Vagina (tissue), 2 donors: ENCODE measurements around the gene DCST2. TPM values are rescaled to one million over a fixed set of nuclear protein-coding genes. Genes with fewer than 3 reads are reported as not detected.

Source experiments
- DNase-seq, 2 donors: peaks; one replicate each; pipeline ENCODE4 v3.0.0-alpha.2; 2017; ENCODE audit errors: extremely low spot score in 2 of 2
- H3K27ac ChIP-seq: fragments of 200-600 bp; sonication (generic); one replicate; pipeline ENCODE4 v1.5.1; 2019
- H3K27me3 ChIP-seq: fragments of 200-600 bp; sonication (generic); one replicate; pipeline ENCODE4 v1.5.1; 2019
- H3K36me3 ChIP-seq, 2 donors: fragments of 200-600 bp; sonication (generic); one replicate each; pipeline ENCODE4 v1.5.1; 2017 to 2019
- H3K4me1 ChIP-seq: fragments of 200-600 bp; sonication (generic); one replicate; pipeline ENCODE4 v1.5.1; 2019
- H3K4me3 ChIP-seq, 2 donors: fragments of 200-600 bp; sonication (generic); 1 replicate in 1 of 2; 2 replicates in 1 of 2; pipeline ENCODE4 v1.5.1; 2016 to 2019
- H3K9me3 ChIP-seq: fragments of 200-600 bp; sonication (generic); one replicate; pipeline ENCODE4 v1.5.1; 2019
- CTCF ChIP-seq, 3 experiments: fragments of 450-650 bp in 2 of 3; fragments of 200-600 bp in 1 of 3; sonication (generic) in 1 of 3; IDR thresholded peaks; one replicate each; pipeline ENCODE4 v1.5.1; 2017 to 2019; ENCODE audit warnings: antibody characterized with exemption in 3 of 3, mild to moderate bottlenecking in 2 of 3, moderate library complexity in 2 of 3
- POLR2A ChIP-seq, 2 donors: fragments of 450-650 bp; IDR thresholded peaks; one replicate each; pipeline ENCODE4 v1.6.1; 2017; ENCODE audit warnings: antibody characterized with exemption in 2 of 2, mild to moderate bottlenecking in 2 of 2, moderate library complexity in 2 of 2
- POLR2AphosphoS5 ChIP-seq, 2 donors: sonication (generic); formaldehyde crosslinking; IDR thresholded peaks; one replicate each; pipeline ENCODE4 v1.9.0; 2017; ENCODE audit warnings: antibody characterized with exemption in 2 of 2, mild to moderate bottlenecking in 2 of 2, low read depth in 1 of 2; ENCODE audit not compliant: insufficient read depth in 1 of 2
- intact Hi-C: fragments of 100-400 bp; cut with DNase I; formaldehyde crosslinking; loops from one replicate; pipeline ENCODE4 v1.15.1; 2023
- total RNA-seq: library from RNA; depleted of rRNA; stranded (reverse); fragments of >200 nt; gene quantifications from one replicate; pipeline ENCODE4 v1.2.3, GENCODE V29; 2016

The DCST2 gene
- total RNA-seq, 1 donor from 2014 or later, result 7.9 TPM

DNA sequence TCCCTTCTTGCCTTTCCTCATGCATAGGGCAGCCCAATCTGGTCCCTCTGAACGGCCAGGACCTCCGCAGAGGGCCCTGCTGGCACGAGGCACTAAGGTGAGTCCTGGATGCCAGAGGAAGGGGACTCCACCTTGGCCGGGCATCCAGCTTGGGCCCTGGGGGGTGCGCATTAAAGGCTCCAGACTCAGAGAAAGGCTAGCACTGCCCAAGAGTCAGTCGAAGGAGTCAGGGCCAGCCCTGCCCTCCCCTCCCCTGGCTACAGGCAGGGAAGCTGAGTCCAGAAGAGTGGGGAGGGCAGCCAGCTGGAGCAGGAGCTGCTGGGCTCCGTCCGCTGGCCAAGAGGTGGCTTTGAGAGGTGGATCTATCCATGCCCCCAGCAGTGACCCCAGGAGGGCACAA is 27.2 kb upstream of the DCST2 start:
- H3K27me3 ChIP-seq, result no peaks in the 10 kb centered on the region
- DNase-seq, result no peak
- H3K36me3 ChIP-seq, result peaks cover 0 to 52% of the 10 kb centered on the region in 2 donors
- TF ChIP-seq CTCF (IDR thresholded peaks at IDR 0.05), result no peak
- no peak for TF ChIP-seq POLR2AphosphoS5 (IDR thresholded peaks at IDR 0.05; ENCODE audit: insufficient read depth in 1 of 2, low read depth in 1 of 2)
- no peak for TF ChIP-seq POLR2A (IDR thresholded peaks at IDR 0.05)
- H3K9me3 ChIP-seq, result no peaks in the 10 kb centered on the region
- no peak overlapping the region for H3K27ac ChIP-seq
- peaks cover 34% of the 10 kb centered on the region for H3K4me1 ChIP-seq
- intact Hi-C loops, result loop anchor here (5.0 to 10.0 kb wide), 3 partner anchors 96 to 496 kb away; partner anchors contain the start of genes CHRNB2, PMVK and PYGO2
- no peak overlapping the region for H3K4me3 ChIP-seq

- Histone ChIP-seq H3K36me3 (peaks cover 0 to 72% of the 10 kb centered on the region in 2 donors), H3K27me3 (no peaks in the 10 kb centered on the region), H3K4me1 (peaks cover 29% of the 10 kb centered on the region), H3K9me3 (no peaks in the 10 kb centered on the region), H3K4me3 (no peak overlapping the region), H3K27ac (no peak overlapping the region)
- intact Hi-C loops, result no loop called here
- no peak for DNase-seq
- no peak for TF ChIP-seq POLR2A (IDR thresholded peaks at IDR 0.05)
Measured at GRCh38 chr1:155057788-155058211, 24.2 kb upstream of the DCST2 start.

DNA sequence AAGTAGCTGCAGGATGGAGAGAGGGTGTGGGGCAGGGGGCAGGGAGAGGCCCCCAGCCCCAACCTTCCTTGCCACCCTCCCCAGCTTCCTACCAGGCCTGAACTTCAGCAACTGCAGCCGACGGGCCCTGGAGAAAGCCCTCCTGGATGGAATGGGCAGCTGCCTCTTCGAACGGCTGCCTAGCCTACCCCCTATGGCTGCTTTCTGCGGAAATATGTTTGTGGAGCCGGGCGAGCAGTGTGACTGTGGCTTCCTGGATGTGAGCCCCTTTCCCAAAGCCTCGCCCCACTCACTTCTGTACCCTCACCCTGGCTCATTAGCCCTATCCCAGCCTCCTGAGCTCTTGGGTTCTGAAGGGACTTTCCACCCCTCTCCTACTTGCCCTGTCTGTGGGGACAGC is 23.5 kb upstream of the DCST2 start:
- H3K9me3 ChIP-seq, result no peaks in the 10 kb centered on the region
- peaks cover 29% of the 10 kb centered on the region for H3K4me1 ChIP-seq
- H3K36me3 ChIP-seq, result peaks cover 0 to 72% of the 10 kb centered on the region in 2 donors
- DNase-seq, result no peak
- H3K4me3 ChIP-seq, result no peak overlapping the region
- no peak overlapping the region for H3K27ac ChIP-seq
- TF ChIP-seq CTCF (IDR thresholded peaks at IDR 0.05) (no peak), POLR2A (IDR thresholded peaks at IDR 0.05) (no peak), POLR2AphosphoS5 (IDR thresholded peaks at IDR 0.05; ENCODE audit: insufficient read depth in 1 of 2, low read depth in 1 of 2) (no peak)
- intact Hi-C loops, result no loop called here
- H3K27me3 ChIP-seq, result no peaks in the 10 kb centered on the region

DNA sequence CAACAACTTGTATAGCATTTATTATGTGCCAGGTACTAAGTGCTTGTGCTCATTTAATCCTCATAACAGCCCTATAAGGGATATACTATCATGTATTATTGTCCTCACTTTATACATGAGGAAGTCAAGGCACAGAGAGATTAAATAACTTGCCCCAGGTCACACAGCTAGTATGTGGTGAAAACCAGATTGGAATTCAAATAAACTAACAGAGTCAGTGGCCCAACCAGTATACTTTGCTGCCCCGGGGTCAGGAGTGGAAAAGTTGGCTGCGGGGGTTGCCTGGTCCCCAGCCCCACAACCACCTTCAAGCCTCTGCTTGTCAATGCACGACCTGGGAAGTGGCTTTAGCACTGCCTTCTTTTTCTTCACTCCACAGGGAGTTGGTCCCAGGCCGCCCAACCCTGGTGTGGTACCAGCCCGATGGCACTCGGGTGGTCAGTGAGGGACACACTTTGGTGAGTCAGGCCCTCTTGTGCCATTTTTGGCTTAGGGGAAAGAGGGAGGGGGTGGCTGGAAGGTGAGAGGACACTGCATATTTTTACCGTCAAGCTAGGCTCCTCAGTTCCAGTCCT is 20.0 kb upstream of the DCST2 start:
- intact Hi-C loops, result loop anchor here (5.0 kb wide), 1 partner anchor 51 kb away; the partner anchor contains the start of gene ZBTB7B
- peaks cover 42% of the 10 kb centered on the region for H3K4me1 ChIP-seq
- DNase-seq, result no peak
- no peak for TF ChIP-seq CTCF (IDR thresholded peaks at IDR 0.05)
- TF ChIP-seq POLR2AphosphoS5 (IDR thresholded peaks at IDR 0.05; ENCODE audit: insufficient read depth in 1 of 2, low read depth in 1 of 2), result no peak
- TF ChIP-seq POLR2A (IDR thresholded peaks at IDR 0.05), result no peak
- H3K9me3 ChIP-seq, result no peaks in the 10 kb centered on the region
- no peak overlapping the region for H3K27ac ChIP-seq
- no peaks in the 10 kb centered on the region for H3K27me3 ChIP-seq
- peaks cover 0 to 49% of the 10 kb centered on the region in 2 donors for H3K36me3 ChIP-seq
- H3K4me3 ChIP-seq, result no peak overlapping the region

GRCh38 chr1:155052439-155053395 is 19.1 kb upstream of the DCST2 start:
- H3K9me3 ChIP-seq, result no peaks in the 10 kb centered on the region
- peak overlapping the region; percentile 96 for H3K27ac ChIP-seq
- TF ChIP-seq POLR2A (IDR thresholded peaks at IDR 0.05) (no peak), POLR2AphosphoS5 (IDR thresholded peaks at IDR 0.05; ENCODE audit: insufficient read depth in 1 of 2, low read depth in 1 of 2) (no peak)
- DNase-seq, result no peak
- H3K27me3 ChIP-seq, result no peaks in the 10 kb centered on the region
- H3K36me3 ChIP-seq, result peaks cover 0 to 40% of the 10 kb centered on the region in 2 donors
- intact Hi-C loops, result loop anchor here (5.0 kb wide), 1 partner anchor 50 kb away; the partner anchor contains the start of gene ZBTB7B
- H3K4me1 ChIP-seq, result peaks cover 42% of the 10 kb centered on the region
- peak overlapping the region; percentile 86 to 88 for H3K4me3 ChIP-seq
